Measurements from ENCODE around the gene NDEL1.

NDEL1 gene

GRCh38 chr17:8459107-8459506, 23.4 kb downstream of the NDEL1 start:
- no peak for DNase-seq

- DNase-seq = no peak
Observed at GRCh38 chr17:8459831-8460230, 24.1 kb downstream of the NDEL1 start.

GRCh38 chr17:8462564-8462963, 26.9 kb downstream of the NDEL1 start:
- DNase-seq = no peak

GRCh38 chr17:8463099-8463498, 27.4 kb downstream of the NDEL1 start:
- no peak for DNase-seq

- DNase-seq = no peak
Observed at GRCh38 chr17:8464941-8465340, 29.3 kb downstream of the NDEL1 start.

- no peak for DNase-seq
Observed at GRCh38 chr17:8465356-8465755, 29.7 kb downstream of the NDEL1 start.

- DNase-seq = no peak
Observed at GRCh38 chr17:8465759-8466158, 30.1 kb downstream of the NDEL1 start.

GRCh38 chr17:8466456-8466855, 30.8 kb downstream of the NDEL1 start:
- DNase-seq = no peak

- DNase-seq = no peak
Observed at GRCh38 chr17:8466873-8467272, 31.2 kb downstream of the NDEL1 start.

GRCh38 chr17:8467527-8467926, 31.8 kb downstream of the NDEL1 start:
- no peak for DNase-seq

GRCh38 chr17:8468127-8468526, 32.4 kb downstream of the NDEL1 start:
- DNase-seq = peak; percentile 79

GRCh38 chr17:8468980-8469379, 33.3 kb downstream of the NDEL1 start:
- DNase-seq = no peak

GRCh38 chr17:8469964-8470363, 34.3 kb downstream of the NDEL1 start:
- no peak for DNase-seq

- DNase-seq = no peak
Observed at GRCh38 chr17:8470447-8471047, 34.9 kb downstream of the NDEL1 start.

GRCh38 chr17:8472663-8473062, 37.0 kb downstream of the NDEL1 start:
- DNase-seq = no peak

GRCh38 chr17:8473451-8474192, 37.9 kb downstream of the NDEL1 start:
- DNase-seq = no peak

- DNase-seq = no peak
Observed at GRCh38 chr17:8474826-8475225, 39.1 kb downstream of the NDEL1 start.

- DNase-seq = no peak
Observed at GRCh38 chr17:8475227-8475626, 39.5 kb downstream of the NDEL1 start.

GRCh38 chr17:8475781-8476180, 40.1 kb downstream of the NDEL1 start:
- DNase-seq = no peak

GRCh38 chr17:8476741-8477140, 41.1 kb downstream of the NDEL1 start:
- no peak for DNase-seq

- DNase-seq = no peak
Observed at GRCh38 chr17:8477171-8477570, 41.5 kb downstream of the NDEL1 start.

- DNase-seq = no peak
Observed at GRCh38 chr17:8477715-8478441, 42.2 kb downstream of the NDEL1 start.

- DNase-seq = no peak
Observed at GRCh38 chr17:8479431-8479947, 43.8 kb downstream of the NDEL1 start.
